GM21825 (cell line): Measurements from ENCODE around the gene DBH.

Experiments used
- ATAC-seq: cut with Tn5 transposase; IDR thresholded peaks from one replicate; pipeline ENCODE4 v1.9.1; 2021; ENCODE audit warnings: mild to moderate bottlenecking, moderate library complexity; ENCODE audit not compliant: unreplicated experiment

DBH gene

GRCh38 chr9:133680976-133681657 is 45.0 kb downstream of the DBH start:
- ATAC-seq: no peak

GRCh38 chr9:133681658-133682306 is 45.6 kb downstream of the DBH start:
- no peak for ATAC-seq

GRCh38 chr9:133682818-133683585 is 46.8 kb downstream of the DBH start:
- ATAC-seq: no peak

- no peak for ATAC-seq
These were observed 47.5 kb downstream of the DBH start for GRCh38 chr9:133683586-133684120.

- ATAC-seq: no peak
These were observed 48.2 kb downstream of the DBH start for GRCh38 chr9:133684121-133684935.

GRCh38 chr9:133684936-133685361 is 48.8 kb downstream of the DBH start:
- ATAC-seq: no peak

- no peak for ATAC-seq
These were observed 49.8 kb downstream of the DBH start for GRCh38 chr9:133685653-133686609.

- no peak for ATAC-seq
These were observed 50.7 kb downstream of the DBH start for GRCh38 chr9:133686642-133687575.

GRCh38 chr9:133687856-133688761 is 51.9 kb downstream of the DBH start:
- ATAC-seq: no peak

GRCh38 chr9:133689151-133689763 is 53.1 kb downstream of the DBH start:
- no peak for ATAC-seq

- ATAC-seq: no peak
These were observed 54.0 kb downstream of the DBH start for GRCh38 chr9:133690081-133690561.

- ATAC-seq: no peak
These were observed 55.0 kb downstream of the DBH start for GRCh38 chr9:133691191-133691590.

GRCh38 chr9:133691626-133692363 is 55.6 kb downstream of the DBH start:
- ATAC-seq: no peak

GRCh38 chr9:133692364-133692985 is 56.3 kb downstream of the DBH start:
- ATAC-seq: no peak

GRCh38 chr9:133693116-133693515 is 57.0 kb downstream of the DBH start:
- no peak for ATAC-seq
